Stimulated activated naive B cell treated with anti-CD40 and anti-IgM and Interleukin-4, amounts not matched to agents 10 μg/mL and 1 μg/mL and 100 μg/mL, for 72 hours (primary cell): ENCODE results near the gene PARS2.
A peak's percentile ranks its signal among the peaks of the same experiment; 100 is the strongest.

ENCODE experiments used
- ATAC-seq, 2 donors: fragments of 150-1000 bp; cut with Tn5 transposase; replicated peaks; 2 replicates each; pipeline ENCODE4 v1.10.0; 2021; ENCODE audit warnings: moderate library complexity in 1 of 2
- DNase-seq: peaks from one replicate; pipeline ENCODE4 v3.0.0; 2021
- H3K27ac Mint-ChIP-seq: one replicate; pipeline ENCODE4 v1.8.0; 2022; ENCODE audit warnings: mild to moderate bottlenecking, mixed read lengths
- H3K27me3 Mint-ChIP-seq, 2 donors: one replicate each; pipeline ENCODE4 v1.8.0; 2022; ENCODE audit warnings: mixed read lengths in 2 of 2
- H3K36me3 Mint-ChIP-seq, 2 donors: one replicate each; pipeline ENCODE4 v1.8.0; 2022; ENCODE audit warnings: mixed read lengths in 2 of 2, mild to moderate bottlenecking in 1 of 2
- H3K4me1 Mint-ChIP-seq, 2 donors: one replicate each; pipeline ENCODE4 v1.8.0; 2022; ENCODE audit warnings: mixed read lengths in 2 of 2, mild to moderate bottlenecking in 1 of 2
- H3K4me3 Mint-ChIP-seq, 2 donors: one replicate each; pipeline ENCODE4 v1.8.0; 2022; ENCODE audit warnings: mild to moderate bottlenecking in 2 of 2, mixed read lengths in 2 of 2, moderate library complexity in 1 of 2
- H3K9me3 Mint-ChIP-seq, 2 donors: one replicate each; pipeline ENCODE4 v1.8.0; 2022; ENCODE audit warnings: mixed read lengths in 2 of 2, mild to moderate bottlenecking in 1 of 2

PARS2 gene

GRCh38 chr1:54772951-54773350, 8.6 kb upstream of the PARS2 start:
- Mint-ChIP-seq H3K9me3 (no peaks in the 10 kb centered on the region), H3K27ac (no peak overlapping the region), H3K36me3 (no peaks in the 10 kb centered on the region), H3K27me3 (peaks cover 4 to 15% of the 10 kb centered on the region in 2 donors), H3K4me3 (no peak overlapping the region), H3K4me1 (no peaks in the 10 kb centered on the region)
- DNase-seq, result no peak
- no peak for ATAC-seq

GRCh38 chr1:54768093-54768492, 3.8 kb upstream of the PARS2 start:
- Mint-ChIP-seq H3K36me3 (peaks cover 0 to 2% of the 10 kb centered on the region in 2 donors), H3K27me3 (peaks cover 6 to 8% of the 10 kb centered on the region in 2 donors), H3K27ac (no peak overlapping the region), H3K4me1 (peaks cover 2 to 16% of the 10 kb centered on the region in 2 donors), H3K4me3 (no peak overlapping the region), H3K9me3 (no peaks in the 10 kb centered on the region)
- DNase-seq, result no peak
- no peak for ATAC-seq

GRCh38 chr1:54767526-54767925, 3.2 kb upstream of the PARS2 start:
- Mint-ChIP-seq H3K4me1 (peaks cover 5 to 20% of the 10 kb centered on the region in 2 donors), H3K27me3 (peaks cover 1 to 4% of the 10 kb centered on the region in 2 donors), H3K4me3 (no peak overlapping the region), H3K36me3 (peaks cover 0 to 2% of the 10 kb centered on the region in 2 donors), H3K27ac (no peak overlapping the region), H3K9me3 (no peaks in the 10 kb centered on the region)
- ATAC-seq, result no peak
- no peak for DNase-seq

GRCh38 chr1:54766726-54767125, 2.4 kb upstream of the PARS2 start:
- H3K9me3 Mint-ChIP-seq, result no peaks in the 10 kb centered on the region
- H3K4me3 Mint-ChIP-seq, result no peak overlapping the region
- peaks cover 0 to 2% of the 10 kb centered on the region in 2 donors for H3K36me3 Mint-ChIP-seq
- H3K27me3 Mint-ChIP-seq, result peaks cover 0 to 3% of the 10 kb centered on the region in 2 donors
- no peak overlapping the region for H3K27ac Mint-ChIP-seq
- ATAC-seq (no peak), DNase-seq (no peak)
- H3K4me1 Mint-ChIP-seq, result peaks cover 5 to 20% of the 10 kb centered on the region in 2 donors

- Mint-ChIP-seq H3K27me3 (peaks cover 0 to 3% of the 10 kb centered on the region in 2 donors), H3K9me3 (no peaks in the 10 kb centered on the region), H3K27ac (peak overlapping the region; percentile 84), H3K4me1 (peaks cover 10 to 25% of the 10 kb centered on the region in 2 donors), H3K36me3 (peaks cover 2 to 3% of the 10 kb centered on the region in 2 donors), H3K4me3 (peak overlapping the region; percentile 96)
- DNase-seq, result no peak
- ATAC-seq, result peak; percentile 17 to 33
These were observed 719 bp upstream of the PARS2 start for GRCh38 chr1:54764922-54765561.

GRCh38 chr1:54763816-54764132, 549 bp downstream of the PARS2 start:
- ATAC-seq (peak; percentile 1 to 12), DNase-seq (no peak)
- Mint-ChIP-seq H3K4me1 (peaks cover 10 to 26% of the 10 kb centered on the region in 2 donors), H3K27me3 (peaks cover 0 to 3% of the 10 kb centered on the region in 2 donors), H3K9me3 (no peaks in the 10 kb centered on the region), H3K36me3 (peaks cover 2 to 9% of the 10 kb centered on the region in 2 donors), H3K27ac (peak overlapping the region; percentile 97), H3K4me3 (peak overlapping the region; percentile 96)

GRCh38 chr1:54758678-54759348, 5.5 kb downstream of the PARS2 start:
- no peaks in the 10 kb centered on the region for H3K9me3 Mint-ChIP-seq
- peaks cover 13 to 17% of the 10 kb centered on the region in 2 donors for H3K4me1 Mint-ChIP-seq
- ATAC-seq (no peak), DNase-seq (no peak)
- H3K4me3 Mint-ChIP-seq, result no peak overlapping the region
- H3K27me3 Mint-ChIP-seq, result no peaks in the 10 kb centered on the region
- H3K27ac Mint-ChIP-seq, result no peak overlapping the region
- H3K36me3 Mint-ChIP-seq, result peaks cover 17 to 29% of the 10 kb centered on the region in 2 donors

- Mint-ChIP-seq H3K27ac (no peak overlapping the region), H3K27me3 (no peaks in the 10 kb centered on the region), H3K4me3 (no peak overlapping the region), H3K4me1 (peaks cover 7 to 9% of the 10 kb centered on the region in 2 donors), H3K36me3 (peaks cover 17 to 29% of the 10 kb centered on the region in 2 donors), H3K9me3 (no peaks in the 10 kb centered on the region)
- DNase-seq, result no peak
- no peak for ATAC-seq
These were observed 6.5 kb downstream of the PARS2 start for GRCh38 chr1:54757833-54758232.

GRCh38 chr1:54754486-54755285, 9.6 kb downstream of the PARS2 start:
- peaks cover 0 to 4% of the 10 kb centered on the region in 2 donors for H3K4me1 Mint-ChIP-seq
- H3K36me3 Mint-ChIP-seq, result peaks cover 17 to 27% of the 10 kb centered on the region in 2 donors
- no peak overlapping the region for H3K27ac Mint-ChIP-seq
- H3K4me3 Mint-ChIP-seq, result no peak overlapping the region
- H3K9me3 Mint-ChIP-seq, result no peaks in the 10 kb centered on the region
- no peaks in the 10 kb centered on the region for H3K27me3 Mint-ChIP-seq
- DNase-seq, result no peak
- no peak for ATAC-seq

- no peak for ATAC-seq
- DNase-seq, result no peak
- H3K36me3 Mint-ChIP-seq, result peaks cover 17 to 23% of the 10 kb centered on the region in 2 donors
- no peak overlapping the region for H3K4me3 Mint-ChIP-seq
- H3K9me3 Mint-ChIP-seq, result no peaks in the 10 kb centered on the region
- no peaks in the 10 kb centered on the region for H3K27me3 Mint-ChIP-seq
- H3K4me1 Mint-ChIP-seq, result peaks cover 0 to 4% of the 10 kb centered on the region in 2 donors
- peak overlapping the region; percentile 31 for H3K27ac Mint-ChIP-seq
These were observed 10.3 kb downstream of the PARS2 start for GRCh38 chr1:54754045-54754444.

- no peak overlapping the region for H3K4me3 Mint-ChIP-seq
- H3K4me1 Mint-ChIP-seq, result peaks cover 0 to 4% of the 10 kb centered on the region in 2 donors
- no peak for ATAC-seq
- peaks cover 6 to 9% of the 10 kb centered on the region in 2 donors for H3K36me3 Mint-ChIP-seq
- no peaks in the 10 kb centered on the region for H3K27me3 Mint-ChIP-seq
- DNase-seq, result no peak
- H3K27ac Mint-ChIP-seq, result no peak overlapping the region
- H3K9me3 Mint-ChIP-seq, result no peaks in the 10 kb centered on the region
These were observed 12.9 kb downstream of the PARS2 start for GRCh38 chr1:54751426-54751825.

GRCh38 chr1:54750596-54750995, 13.7 kb downstream of the PARS2 start:
- Mint-ChIP-seq H3K27ac (no peak overlapping the region), H3K27me3 (no peaks in the 10 kb centered on the region), H3K4me1 (no peaks in the 10 kb centered on the region), H3K36me3 (peaks cover 0 to 7% of the 10 kb centered on the region in 2 donors), H3K4me3 (no peak overlapping the region), H3K9me3 (no peaks in the 10 kb centered on the region)
- no peak for ATAC-seq
- DNase-seq, result no peak

- H3K4me1 Mint-ChIP-seq, result no peaks in the 10 kb centered on the region
These were observed 16.1 kb downstream of the PARS2 start for GRCh38 chr1:54748094-54748835.

GRCh38 chr1:54745864-54746263, 18.5 kb downstream of the PARS2 start:
- no peaks in the 10 kb centered on the region for H3K9me3 Mint-ChIP-seq
- DNase-seq (no peak), ATAC-seq (no peak)
- H3K27me3 Mint-ChIP-seq, result no peaks in the 10 kb centered on the region
- H3K4me3 Mint-ChIP-seq, result no peak overlapping the region
- peaks cover 28 to 32% of the 10 kb centered on the region in 2 donors for H3K36me3 Mint-ChIP-seq
- H3K27ac Mint-ChIP-seq, result no peak overlapping the region
- peaks cover 0 to 3% of the 10 kb centered on the region in 2 donors for H3K4me1 Mint-ChIP-seq

More at GRCh38 chr1:54748094-54748835, 16.1 kb downstream of the PARS2 start:
- Mint-ChIP-seq H3K27ac (no peak overlapping the region), H3K36me3 (peaks cover 12 to 16% of the 10 kb centered on the region in 2 donors), H3K27me3 (no peaks in the 10 kb centered on the region), H3K9me3 (no peaks in the 10 kb centered on the region), H3K4me3 (no peak overlapping the region)
- no peak for DNase-seq
- no peak for ATAC-seq
